SK-N-SH treated with all-trans-retinoic acid at 6 μM for 48 hours (cell line): ENCODE data around the gene CLMN.

Experiments used
- ATAC-seq: fragments of 200-7000 bp; cut with Tn5 transposase; 3 replicates; pipeline ENCODE4 v1.9.1; 2020; ENCODE audit warnings: mild to moderate bottlenecking, moderate library complexity
- ARNTL ChIP-seq: fragments of 450-650 bp; formaldehyde crosslinking; IDR thresholded peaks from 2 replicates; pipeline ENCODE4 v1.5.0; 2020; ENCODE audit warnings: low read depth, mild to moderate bottlenecking, moderate library complexity, borderline replicate concordance
- BACH2 ChIP-seq: fragments of 250-450 bp; sonication (Bioruptor Pico); IDR thresholded peaks from 2 replicates; pipeline ENCODE4 v1.9.0; 2021; ENCODE audit warnings: mild to moderate bottlenecking, borderline replicate concordance
- CREB5 ChIP-seq: fragments of 250-450 bp; sonication (Bioruptor Pico); IDR thresholded peaks from 2 replicates; pipeline ENCODE4 v1.5.1; 2020; ENCODE audit warnings: low read depth, mild to moderate bottlenecking, moderate library complexity
- CSDC2 ChIP-seq: fragments of 250-450 bp; sonication (Bioruptor Pico); IDR thresholded peaks from 2 replicates; pipeline ENCODE4 v1.5.0; 2020; ENCODE audit warnings: mild to moderate bottlenecking, moderate library complexity
- CSRNP3 ChIP-seq: fragments of 250-450 bp; sonication (Bioruptor Pico); IDR thresholded peaks from 2 replicates; pipeline ENCODE4 v1.5.1; 2021; ENCODE audit warnings: mild to moderate bottlenecking, moderate library complexity
- ESRRG ChIP-seq: fragments of 250-450 bp; sonication (Bioruptor Pico); IDR thresholded peaks from 2 replicates; pipeline ENCODE4 v1.6.1; 2021; ENCODE audit warnings: mild to moderate bottlenecking
- GLIS3 ChIP-seq: fragments of 250-450 bp; sonication (Bioruptor Pico); IDR thresholded peaks from 2 replicates; pipeline ENCODE4 v1.5.0; 2020; ENCODE audit warnings: mild to moderate bottlenecking, moderate library complexity
- ISL1 ChIP-seq: fragments of 250-450 bp; sonication (Bioruptor Pico); IDR thresholded peaks from 2 replicates; pipeline ENCODE4 v2.1.2; 2022; ENCODE audit warnings: mild to moderate bottlenecking, moderate library complexity
- OSR1 ChIP-seq: fragments of 250-450 bp; sonication (Bioruptor Pico); IDR thresholded peaks from 2 replicates; pipeline ENCODE4 v1.8.0; 2022; ENCODE audit warnings: moderate library complexity, mild to moderate bottlenecking, inconsistent platforms
- PATZ1 ChIP-seq: fragments of 250-450 bp; sonication (Bioruptor Pico); IDR thresholded peaks from 2 replicates; pipeline ENCODE4 v1.8.0; 2020; ENCODE audit warnings: mild to moderate bottlenecking, moderate library complexity, borderline replicate concordance
- POU6F1 ChIP-seq: fragments of 250-450 bp; sonication (Bioruptor Pico); IDR thresholded peaks from 2 replicates; pipeline ENCODE4 v1.8.0; 2021; ENCODE audit warnings: low read depth, mild to moderate bottlenecking, moderate library complexity, borderline replicate concordance
- PPARA ChIP-seq: fragments of 250-450 bp; sonication (Bioruptor Pico); IDR thresholded peaks from 2 replicates; pipeline ENCODE4 v1.5.0; 2020; ENCODE audit warnings: mild to moderate bottlenecking, borderline replicate concordance
- RARB ChIP-seq: fragments of 250-450 bp; sonication (Bioruptor Pico); IDR thresholded peaks from 2 replicates; pipeline ENCODE4 v1.8.0; 2021; ENCODE audit warnings: mild to moderate bottlenecking, moderate library complexity
- SNAI2 ChIP-seq: fragments of 250-450 bp; sonication (Bioruptor Pico); IDR thresholded peaks from 2 replicates; pipeline ENCODE4 v1.5.0; 2020; ENCODE audit warnings: mild to moderate bottlenecking, moderate library complexity
- TCF4 ChIP-seq: fragments of 250-450 bp; sonication (Bioruptor Pico); IDR thresholded peaks from 2 replicates; pipeline ENCODE4 v1.8.0; 2021; ENCODE audit warnings: mild to moderate bottlenecking, moderate library complexity, borderline replicate concordance
- TOX ChIP-seq: fragments of 250-450 bp; sonication (Bioruptor Pico); IDR thresholded peaks from 2 replicates; pipeline ENCODE4 v1.8.0; 2021; ENCODE audit warnings: mild to moderate bottlenecking, moderate library complexity, borderline replicate concordance
- TSHZ2 ChIP-seq: fragments of 250-450 bp; sonication (Bioruptor Pico); IDR thresholded peaks from 2 replicates; pipeline ENCODE4 v1.5.0; 2020; ENCODE audit warnings: mild to moderate bottlenecking, moderate library complexity
- ZC3H10 ChIP-seq: fragments of 250-450 bp; sonication (Bioruptor Pico); IDR thresholded peaks from 2 replicates; pipeline ENCODE4 v1.5.1; 2021; ENCODE audit warnings: mild to moderate bottlenecking, moderate library complexity
- ZFP3 ChIP-seq: fragments of 250-450 bp; sonication (Bioruptor Pico); IDR thresholded peaks from 2 replicates; pipeline ENCODE4 v1.5.0; 2020; ENCODE audit warnings: mild to moderate bottlenecking, moderate library complexity
- ZFP30 ChIP-seq: fragments of 450-650 bp; formaldehyde crosslinking; IDR thresholded peaks from 2 replicates; pipeline ENCODE4 v1.5.0; 2022; ENCODE audit warnings: mild to moderate bottlenecking, moderate library complexity
- ZNF565 ChIP-seq: fragments of 450-650 bp; formaldehyde crosslinking; conservative IDR thresholded peaks from 2 replicates; pipeline ENCODE4 v1.5.0; 2020; ENCODE audit warnings: low read depth, mild to moderate bottlenecking, moderate library complexity
- ZNF70 ChIP-seq: fragments of 450-650 bp; formaldehyde crosslinking; IDR thresholded peaks from 2 replicates; pipeline ENCODE4 v1.5.0; 2020; ENCODE audit warnings: mild to moderate bottlenecking, moderate library complexity
- ZNF8 ChIP-seq: fragments of 450-650 bp; formaldehyde crosslinking; IDR thresholded peaks from 2 replicates; pipeline ENCODE4 v1.5.0; 2020; ENCODE audit warnings: mild to moderate bottlenecking, moderate library complexity

Gene CLMN

GRCh38 chr14:95220663-95221231, 99.0 kb downstream of the CLMN start:
- no peak for TF ChIP-seq ARNTL (CRISPR knock-in tag)
- peak; percentile 74 for TF ChIP-seq ISL1 (CRISPR knock-in tag)
- no peak for TF ChIP-seq ZC3H10 (CRISPR knock-in tag)
- TF ChIP-seq BACH2 (CRISPR knock-in tag), result no peak
- no peak for TF ChIP-seq CSRNP3 (CRISPR knock-in tag)
- TF ChIP-seq RARB (CRISPR knock-in tag), result no peak
- no peak for TF ChIP-seq OSR1 (CRISPR knock-in tag)
- no peak for TF ChIP-seq ZNF70 (CRISPR knock-in tag)
- TF ChIP-seq TCF4 (CRISPR knock-in tag), result peak; percentile 32; the same call in 1 of the 2 replicates
- TF ChIP-seq ZNF8 (CRISPR knock-in tag), result no peak
- no peak for TF ChIP-seq TSHZ2
- TF ChIP-seq PATZ1 (CRISPR knock-in tag), result no peak
- no peak for TF ChIP-seq ZFP30 (CRISPR knock-in tag)
- no peak for TF ChIP-seq CREB5
- TF ChIP-seq CSDC2 (CRISPR knock-in tag), result 0 out of 2 replicates have a peak, but pooled peaks have one; percentile 26
- TF ChIP-seq ESRRG (CRISPR knock-in tag), result no peak
- no peak for TF ChIP-seq PPARA
- no peak for TF ChIP-seq ZFP3 (CRISPR knock-in tag)
- TF ChIP-seq GLIS3 (CRISPR knock-in tag), result no peak
- no peak for TF ChIP-seq ZNF565 (CRISPR knock-in tag)
- ATAC-seq, result peak; percentile 82

GRCh38 chr14:95218472-95219193, 101.1 kb downstream of the CLMN start:
- TF ChIP-seq POU6F1 (CRISPR knock-in tag), result no peak
- TF ChIP-seq ZC3H10 (CRISPR knock-in tag), result no peak
- TF ChIP-seq BACH2 (CRISPR knock-in tag), result no peak
- no peak for TF ChIP-seq ZFP3 (CRISPR knock-in tag)
- TF ChIP-seq ESRRG (CRISPR knock-in tag), result no peak
- no peak for TF ChIP-seq ZNF565 (CRISPR knock-in tag)
- no peak for TF ChIP-seq ZNF70 (CRISPR knock-in tag)
- TF ChIP-seq RARB (CRISPR knock-in tag), result no peak
- TF ChIP-seq ZFP30 (CRISPR knock-in tag), result no peak
- no peak for TF ChIP-seq PPARA
- no peak for TF ChIP-seq PATZ1 (CRISPR knock-in tag)
- no peak for TF ChIP-seq SNAI2 (CRISPR knock-in tag)
- TF ChIP-seq ZNF8 (CRISPR knock-in tag), result no peak
- TF ChIP-seq TOX (CRISPR knock-in tag), result no peak
- no peak for TF ChIP-seq ARNTL (CRISPR knock-in tag)
- no peak for TF ChIP-seq GLIS3 (CRISPR knock-in tag)
- TF ChIP-seq, all 23 proteins: peak for 0
- no peak for ATAC-seq
